Activated CD4-positive, CD25-positive, alpha-beta regulatory T cell (primary cell): ENCODE results near the gene SPG11.
A peak's percentile ranks its signal among the peaks of the same experiment; 100 is the strongest.
"Not testable (repeated sequence)": the region's sequence is repeated elsewhere in the genome, so short reads cannot be mapped to it uniquely, and the experiment has no call there.

Experiments used
- DNase-seq, 4 experiments: peaks; one replicate each; lab custom pipeline; 2025; lab: John Stamatoyannopoulos, UW

Gene SPG11

GRCh38 chr15:44675911-44676310, 12.4 kb upstream of the SPG11 start:
- DNase-seq, result no peak

GRCh38 chr15:44673639-44674038, 10.2 kb upstream of the SPG11 start:
- DNase-seq, result no peak

- DNase-seq, result no peak
Measured at GRCh38 chr15:44670087-44670950, 6.9 kb upstream of the SPG11 start.

- DNase-seq, result no peak
Measured at GRCh38 chr15:44668921-44669320, 5.5 kb upstream of the SPG11 start.

- DNase-seq, result no peak
Measured at GRCh38 chr15:44667039-44667360, 3.5 kb upstream of the SPG11 start.

- DNase-seq, result no peak
Measured at GRCh38 chr15:44666210-44667038, 3.0 kb upstream of the SPG11 start.

GRCh38 chr15:44662478-44663409, 718 bp downstream of the SPG11 start:
- peak; percentile 51 to 77 (median 63) for DNase-seq

- no peak for DNase-seq
Measured at GRCh38 chr15:44661576-44661975, 1.9 kb downstream of the SPG11 start.

- no peak for DNase-seq
Measured at GRCh38 chr15:44659056-44659455, 4.4 kb downstream of the SPG11 start.

GRCh38 chr15:44657378-44657777, 6.1 kb downstream of the SPG11 start:
- DNase-seq, result no peak

- no peak for DNase-seq
Measured at GRCh38 chr15:44656913-44657312, 6.5 kb downstream of the SPG11 start.

GRCh38 chr15:44656298-44656697, 7.2 kb downstream of the SPG11 start:
- no peak for DNase-seq

GRCh38 chr15:44654858-44655257, 8.6 kb downstream of the SPG11 start:
- DNase-seq, result no peak

GRCh38 chr15:44647637-44648036, 15.8 kb downstream of the SPG11 start:
- no peak for DNase-seq

GRCh38 chr15:44647036-44647435, 16.4 kb downstream of the SPG11 start:
- no peak for DNase-seq

GRCh38 chr15:44646460-44646859, 17.0 kb downstream of the SPG11 start:
- no peak for DNase-seq

GRCh38 chr15:44641651-44642050, 21.8 kb downstream of the SPG11 start:
- DNase-seq, result no peak

- DNase-seq, result no peak
Measured at GRCh38 chr15:44636976-44637375, 26.5 kb downstream of the SPG11 start.

GRCh38 chr15:44633603-44634002, 29.9 kb downstream of the SPG11 start:
- DNase-seq, result no peak

GRCh38 chr15:44625286-44625685, 38.2 kb downstream of the SPG11 start:
- DNase-seq, result not testable (repeated sequence)

- DNase-seq, result no peak
Measured at GRCh38 chr15:44623178-44623577, 40.3 kb downstream of the SPG11 start.

- DNase-seq, result no peak
Measured at GRCh38 chr15:44620081-44620480, 43.4 kb downstream of the SPG11 start.
